ENCODE data around the gene SPATA2.

GRCh38 chr20:49906101-49906604, 9.2 kb downstream of the SPATA2 start:
- TF ChIP-seq, protein P1, sequence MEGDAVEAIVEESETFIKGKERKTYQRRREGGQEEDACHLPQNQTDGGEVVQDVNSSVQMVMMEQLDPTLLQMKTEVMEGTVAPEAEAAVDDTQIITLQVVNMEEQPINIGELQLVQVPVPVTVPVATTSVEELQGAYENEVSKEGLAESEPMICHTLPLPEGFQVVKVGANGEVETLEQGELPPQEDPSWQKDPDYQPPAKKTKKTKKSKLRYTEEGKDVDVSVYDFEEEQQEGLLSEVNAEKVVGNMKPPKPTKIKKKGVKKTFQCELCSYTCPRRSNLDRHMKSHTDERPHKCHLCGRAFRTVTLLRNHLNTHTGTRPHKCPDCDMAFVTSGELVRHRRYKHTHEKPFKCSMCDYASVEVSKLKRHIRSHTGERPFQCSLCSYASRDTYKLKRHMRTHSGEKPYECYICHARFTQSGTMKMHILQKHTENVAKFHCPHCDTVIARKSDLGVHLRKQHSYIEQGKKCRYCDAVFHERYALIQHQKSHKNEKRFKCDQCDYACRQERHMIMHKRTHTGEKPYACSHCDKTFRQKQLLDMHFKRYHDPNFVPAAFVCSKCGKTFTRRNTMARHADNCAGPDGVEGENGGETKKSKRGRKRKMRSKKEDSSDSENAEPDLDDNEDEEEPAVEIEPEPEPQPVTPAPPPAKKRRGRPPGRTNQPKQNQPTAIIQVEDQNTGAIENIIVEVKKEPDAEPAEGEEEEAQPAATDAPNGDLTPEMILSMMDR (IDR thresholded peaks at IDR 0.05 in 2 of 3, conservative IDR thresholded peaks at IDR 0.05 in 1 of 3; ENCODE audit: borderline replicate concordance in 1 of 3, insufficient read depth in 1 of 3, low read depth in 2 of 3, low read length in 2 of 3): no peak
- TF ChIP-seq POLR2AphosphoS5 (IDR thresholded peaks at IDR 0.05; ENCODE audit: low read depth, low read length) (no peak), RAD21 (IDR thresholded peaks at IDR 0.05; ENCODE audit: low read depth) (no peak)
